ENCODE data around the gene UNC5C.

DNA sequence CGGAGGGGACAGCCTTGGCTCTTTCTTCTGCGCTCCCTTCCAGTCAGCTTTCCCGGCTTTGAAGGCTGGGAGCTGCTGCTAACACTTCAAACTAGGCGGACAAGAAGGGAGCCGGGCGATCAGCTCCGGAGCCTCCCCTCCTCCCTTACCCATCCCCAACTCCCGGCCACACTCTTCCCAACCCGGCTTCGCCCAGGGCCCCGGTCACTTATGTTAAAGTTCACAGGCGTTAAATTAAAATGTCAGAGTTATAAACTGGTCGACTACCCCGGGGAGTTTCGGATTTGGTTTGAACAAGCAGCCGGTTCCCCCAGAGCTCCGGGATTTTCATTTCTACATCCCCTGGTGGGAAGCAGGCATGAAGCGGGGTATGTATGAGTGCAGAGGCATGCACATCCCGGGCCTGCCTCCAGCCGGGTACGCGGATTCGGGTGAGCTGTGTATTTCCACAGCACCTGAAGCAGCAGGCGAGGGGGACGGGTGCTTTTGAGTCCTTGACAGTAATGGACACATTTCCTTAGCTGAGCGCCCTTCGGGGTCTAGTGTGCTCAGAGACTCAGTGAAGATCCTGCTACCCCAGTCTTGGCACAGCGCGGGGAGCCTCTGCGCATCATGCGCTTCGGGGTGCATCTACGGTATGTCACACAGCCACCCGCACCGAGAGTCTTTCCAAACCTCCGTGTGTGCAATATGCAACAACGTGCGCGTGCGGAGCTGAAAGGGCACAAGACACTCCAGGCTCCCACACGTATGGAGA, 880 bp downstream of the UNC5C start:
- TF ChIP-seq, protein P1, sequence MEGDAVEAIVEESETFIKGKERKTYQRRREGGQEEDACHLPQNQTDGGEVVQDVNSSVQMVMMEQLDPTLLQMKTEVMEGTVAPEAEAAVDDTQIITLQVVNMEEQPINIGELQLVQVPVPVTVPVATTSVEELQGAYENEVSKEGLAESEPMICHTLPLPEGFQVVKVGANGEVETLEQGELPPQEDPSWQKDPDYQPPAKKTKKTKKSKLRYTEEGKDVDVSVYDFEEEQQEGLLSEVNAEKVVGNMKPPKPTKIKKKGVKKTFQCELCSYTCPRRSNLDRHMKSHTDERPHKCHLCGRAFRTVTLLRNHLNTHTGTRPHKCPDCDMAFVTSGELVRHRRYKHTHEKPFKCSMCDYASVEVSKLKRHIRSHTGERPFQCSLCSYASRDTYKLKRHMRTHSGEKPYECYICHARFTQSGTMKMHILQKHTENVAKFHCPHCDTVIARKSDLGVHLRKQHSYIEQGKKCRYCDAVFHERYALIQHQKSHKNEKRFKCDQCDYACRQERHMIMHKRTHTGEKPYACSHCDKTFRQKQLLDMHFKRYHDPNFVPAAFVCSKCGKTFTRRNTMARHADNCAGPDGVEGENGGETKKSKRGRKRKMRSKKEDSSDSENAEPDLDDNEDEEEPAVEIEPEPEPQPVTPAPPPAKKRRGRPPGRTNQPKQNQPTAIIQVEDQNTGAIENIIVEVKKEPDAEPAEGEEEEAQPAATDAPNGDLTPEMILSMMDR (IDR thresholded peaks at IDR 0.05): no peak
- TF ChIP-seq POLR2AphosphoS5 (IDR thresholded peaks at IDR 0.05): no peak
